Calu3 (cell line): ENCODE results near the gene TMX2. TPM values are rescaled to one million over a fixed set of nuclear protein-coding genes. Genes with fewer than 3 reads are reported as not detected.

Source experiments
- BruUV-seq: library from RNA; stranded (reverse); fragments of 400-500 nt; replicated peaks from 2 replicates; lab custom pipeline; 2021; lab: Mats Ljungman, UMichigan
- CTCF ChIA-PET: fragments of 300-600 bp; sonication (Branson Sonifier 250); formaldehyde crosslinking; loops from one replicate; lab custom pipeline; 2022; ENCODE audit warnings: antibody characterized with exemption; lab: Charles Lee
- DNase-seq: peaks from one replicate; pipeline ENCODE4 v3.0.0; 2022
- H3K27ac Mint-ChIP-seq: one replicate; pipeline ENCODE4 v1.8.0; 2022; ENCODE audit warnings: mixed read lengths; ENCODE audit not compliant: unreplicated experiment
- H3K27me3 Mint-ChIP-seq: one replicate; pipeline ENCODE4 v1.8.0; 2022; ENCODE audit warnings: mixed read lengths; ENCODE audit not compliant: unreplicated experiment
- H3K36me3 Mint-ChIP-seq: one replicate; pipeline ENCODE4 v1.8.0; 2022; ENCODE audit warnings: mild to moderate bottlenecking, moderate library complexity, mixed read lengths; ENCODE audit not compliant: insufficient read depth, unreplicated experiment
- H3K4me1 Mint-ChIP-seq: one replicate; pipeline ENCODE4 v1.8.0; 2022; ENCODE audit warnings: mild to moderate bottlenecking, low read depth, mixed read lengths; ENCODE audit not compliant: unreplicated experiment
- H3K4me3 Mint-ChIP-seq: one replicate; pipeline ENCODE4 v1.8.0; 2022; ENCODE audit warnings: mild to moderate bottlenecking, low read depth, moderate library complexity, mixed read lengths; ENCODE audit not compliant: unreplicated experiment
- H3K9me3 Mint-ChIP-seq: one replicate; pipeline ENCODE4 v1.8.0; 2022; ENCODE audit warnings: low read depth, mixed read lengths; ENCODE audit not compliant: unreplicated experiment
- intact Hi-C: fragments of 100-400 bp; cut with micrococcal nuclease; formaldehyde crosslinking; loops from one replicate; pipeline ENCODE4 v1.10.0; 2022; ENCODE audit not compliant: unreplicated experiment
- total RNA-seq: library from RNA; stranded (reverse); gene quantifications from 2 replicates; pipeline ENCODE4 v1.2.3, GENCODE V29; 2022
- TF ChIP-seq, protein P1 (sequence below): fragments of 200-600 bp; IDR thresholded peaks from one replicate; pipeline ENCODE4 v1.8.0; 2022; ENCODE audit warnings: antibody characterized with exemption; ENCODE audit not compliant: unreplicated experiment

Gene TMX2
- total RNA-seq, 1 experiment from 2014 or later, result 152 TPM

DNA sequence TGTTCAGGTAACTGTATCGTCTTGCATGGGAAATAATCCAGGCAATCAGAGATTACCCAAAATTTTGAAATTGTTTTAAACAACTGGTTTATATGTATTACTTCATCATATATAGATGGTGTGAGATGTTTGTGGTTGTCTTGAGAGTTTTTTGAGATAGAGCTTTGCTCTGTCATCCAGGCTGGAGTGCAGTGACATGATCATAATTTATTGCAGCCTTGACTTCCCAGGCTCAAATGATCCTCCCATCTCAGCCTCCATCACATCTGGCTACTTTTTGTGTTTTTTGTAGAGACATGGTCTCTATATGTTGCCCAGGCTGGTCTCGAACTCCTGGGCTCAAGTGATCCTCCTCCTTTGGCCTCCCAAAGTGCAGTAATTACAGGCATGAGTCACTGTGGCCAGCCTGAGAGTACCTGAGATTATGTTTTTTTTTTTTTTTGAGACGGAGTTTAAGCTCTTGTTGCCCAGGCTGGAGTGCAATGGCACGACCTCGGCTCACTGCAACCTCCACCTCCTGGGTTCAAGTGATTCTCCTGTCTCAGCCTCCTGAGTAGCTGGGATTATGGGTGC, 60.7 kb downstream of the TMX2 start:
- intact Hi-C loops, result no loop called here
- TF ChIP-seq, protein P1, sequence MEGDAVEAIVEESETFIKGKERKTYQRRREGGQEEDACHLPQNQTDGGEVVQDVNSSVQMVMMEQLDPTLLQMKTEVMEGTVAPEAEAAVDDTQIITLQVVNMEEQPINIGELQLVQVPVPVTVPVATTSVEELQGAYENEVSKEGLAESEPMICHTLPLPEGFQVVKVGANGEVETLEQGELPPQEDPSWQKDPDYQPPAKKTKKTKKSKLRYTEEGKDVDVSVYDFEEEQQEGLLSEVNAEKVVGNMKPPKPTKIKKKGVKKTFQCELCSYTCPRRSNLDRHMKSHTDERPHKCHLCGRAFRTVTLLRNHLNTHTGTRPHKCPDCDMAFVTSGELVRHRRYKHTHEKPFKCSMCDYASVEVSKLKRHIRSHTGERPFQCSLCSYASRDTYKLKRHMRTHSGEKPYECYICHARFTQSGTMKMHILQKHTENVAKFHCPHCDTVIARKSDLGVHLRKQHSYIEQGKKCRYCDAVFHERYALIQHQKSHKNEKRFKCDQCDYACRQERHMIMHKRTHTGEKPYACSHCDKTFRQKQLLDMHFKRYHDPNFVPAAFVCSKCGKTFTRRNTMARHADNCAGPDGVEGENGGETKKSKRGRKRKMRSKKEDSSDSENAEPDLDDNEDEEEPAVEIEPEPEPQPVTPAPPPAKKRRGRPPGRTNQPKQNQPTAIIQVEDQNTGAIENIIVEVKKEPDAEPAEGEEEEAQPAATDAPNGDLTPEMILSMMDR, result no peak
- TSS peak; percentile 12 for BruUV-seq

DNA sequence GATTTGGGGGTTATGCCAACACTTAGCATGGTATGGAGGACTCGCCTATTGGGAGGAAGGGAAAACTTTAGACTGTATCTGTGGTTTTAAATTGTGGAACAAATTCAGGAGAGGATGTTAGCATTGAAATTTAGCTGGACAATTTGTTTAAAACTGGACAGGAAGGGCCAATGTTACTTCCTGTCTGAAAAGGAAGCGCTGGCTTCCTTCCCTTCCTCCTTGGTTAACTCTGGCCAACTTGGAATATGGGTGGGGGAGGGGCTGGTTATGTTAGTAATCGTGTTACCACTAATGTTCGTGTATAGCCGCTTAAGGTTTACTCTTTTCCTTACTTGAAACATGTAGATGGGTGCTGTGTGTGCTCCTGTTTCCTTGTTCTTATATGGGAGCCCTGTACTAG, 63.1 kb downstream of the TMX2 start:
- no TSS peak for BruUV-seq
- peak overlapping the region; percentile 99 for H3K27ac Mint-ChIP-seq
- peak overlapping the region; percentile 66 for H3K4me3 Mint-ChIP-seq
- H3K27me3 Mint-ChIP-seq, result no peaks in the 10 kb centered on the region
- intact Hi-C loops, result no loop called here
- H3K9me3 Mint-ChIP-seq, result peaks cover 4% of the 10 kb centered on the region
- CTCF ChIA-PET, result interaction anchor here (0.7 to 1.3 kb wide), 2 partner anchors 11 to 23 kb away, joined by 3 to 4 read pairs; no protein-coding TSS in a partner anchor
- TF ChIP-seq, protein P1, result no peak
- H3K4me1 Mint-ChIP-seq, result peaks cover 90% of the 10 kb centered on the region
- no peak for DNase-seq
- peaks cover 79% of the 10 kb centered on the region for H3K36me3 Mint-ChIP-seq

More for the DNA sequence above, 60.7 kb downstream of the TMX2 start:
- Mint-ChIP-seq H3K4me1 (peaks cover 80% of the 10 kb centered on the region), H3K36me3 (peaks cover 75% of the 10 kb centered on the region), H3K27me3 (no peaks in the 10 kb centered on the region), H3K9me3 (peaks cover 4% of the 10 kb centered on the region), H3K4me3 (peak overlapping the region; percentile 52), H3K27ac (peak overlapping the region; percentile 62)
- CTCF ChIA-PET, result interaction anchor here (1.7 kb wide), 1 partner anchor 11 kb away, joined by 9 read pairs; the partner anchor contains the start of gene CTNND1
- no peak for DNase-seq

DNA sequence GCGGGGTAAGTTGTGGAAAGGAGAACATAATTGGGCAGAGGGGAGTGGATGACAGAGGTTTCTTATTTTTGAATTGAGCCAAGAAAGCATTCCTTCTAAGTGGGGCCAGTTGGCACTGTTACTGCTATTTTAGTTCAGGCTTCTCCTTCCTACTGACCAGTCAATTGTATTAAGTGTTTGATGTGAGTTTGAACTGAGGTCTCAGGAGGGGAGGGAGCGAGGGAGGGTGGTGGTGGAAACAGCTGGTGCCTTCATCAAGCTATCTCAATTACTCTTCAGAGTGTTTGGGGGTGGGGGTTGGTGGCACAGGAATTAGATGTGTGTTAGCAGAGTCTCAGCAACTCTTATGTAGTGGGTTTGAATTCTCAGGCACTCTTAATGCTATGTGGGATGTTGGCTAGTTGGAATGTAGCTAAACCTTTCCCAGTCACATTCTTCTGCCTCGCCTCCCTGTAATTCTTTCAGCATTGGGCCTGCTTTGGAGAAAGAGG, 63.7 kb downstream of the TMX2 start:
- DNase-seq, result no peak
- Mint-ChIP-seq H3K9me3 (peaks cover 3% of the 10 kb centered on the region), H3K4me3 (peak overlapping the region; percentile 66), H3K36me3 (peaks cover 78% of the 10 kb centered on the region), H3K27ac (peak overlapping the region; percentile 99), H3K27me3 (no peaks in the 10 kb centered on the region), H3K4me1 (peaks cover 92% of the 10 kb centered on the region)
- no TSS peak for BruUV-seq
- TF ChIP-seq, protein P1, result no peak
- CTCF ChIA-PET, result interaction anchor here (1.2 kb wide), 1 partner anchor 14 kb away, joined by 3 read pairs; the partner anchor contains the start of gene CTNND1
- intact Hi-C loops, result no loop called here

DNA sequence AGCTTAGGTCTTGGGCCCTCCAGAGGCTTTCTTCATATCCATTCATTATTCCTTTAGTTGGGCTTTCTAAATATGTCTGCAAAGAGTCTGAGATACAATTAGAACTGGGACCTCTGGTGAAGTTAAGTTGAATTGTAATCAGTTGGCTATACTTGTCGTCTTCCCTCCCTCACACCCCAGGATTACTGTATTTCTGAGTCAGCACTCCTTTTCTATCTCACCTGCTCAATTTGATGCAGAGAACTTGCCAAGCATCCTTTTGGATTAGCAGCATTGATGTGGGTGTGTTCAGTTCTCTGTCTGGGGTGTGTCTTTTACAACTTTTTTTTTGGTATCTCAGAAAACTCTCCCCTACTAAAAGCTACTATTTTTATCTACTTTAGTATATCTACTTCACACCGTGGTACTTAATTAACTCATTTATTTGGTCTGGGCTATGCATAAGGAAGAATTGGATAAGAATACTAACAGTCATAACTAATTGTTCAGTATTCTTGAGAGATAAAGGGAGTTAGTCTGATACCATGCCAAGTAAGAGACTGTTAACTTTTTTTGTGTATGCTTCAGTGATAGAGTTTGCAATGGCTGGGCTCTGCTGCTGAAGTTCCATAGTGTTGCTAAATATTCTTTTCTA, 64.3 kb downstream of the TMX2 start:
- CTCF ChIA-PET, result interaction anchor here (1.2 kb wide), 1 partner anchor 15 kb away, joined by 3 read pairs; the partner anchor contains the start of gene CTNND1
- Mint-ChIP-seq H3K4me3 (peak overlapping the region; percentile 66), H3K4me1 (peaks cover 92% of the 10 kb centered on the region), H3K9me3 (no peaks in the 10 kb centered on the region), H3K36me3 (peaks cover 80% of the 10 kb centered on the region), H3K27ac (peak overlapping the region; percentile 99), H3K27me3 (no peaks in the 10 kb centered on the region)
- intact Hi-C loops, result no loop called here
- TF ChIP-seq, protein P1, result no peak
- no TSS peak for BruUV-seq
- DNase-seq, result no peak
